ENCODE data around the gene CCDC188.

CCDC188 gene

DNA sequence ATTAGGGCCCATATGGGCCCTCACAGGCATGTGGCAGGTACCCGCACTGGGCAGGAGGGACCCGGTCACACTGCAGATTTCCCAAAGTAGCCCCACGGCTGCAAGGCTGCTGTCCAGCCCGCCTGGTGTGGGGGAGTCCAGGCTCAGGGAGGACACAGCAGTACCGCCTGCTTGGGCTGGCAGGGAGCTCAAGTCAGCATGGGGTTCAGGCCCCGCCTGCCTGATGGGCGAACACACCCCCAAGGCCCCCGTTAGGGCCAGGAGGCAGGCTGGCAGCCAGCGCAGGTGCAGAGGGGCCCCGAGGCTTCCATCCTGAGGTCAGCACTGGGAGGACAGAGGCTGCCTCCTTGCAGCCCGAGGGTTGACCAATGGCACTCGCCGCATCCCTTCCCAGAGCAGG lies 13.7 kb downstream of the CCDC188 start:
- Histone ChIP-seq H3K27me3 (ENCODE audit: insufficient read depth, poor library complexity, severe bottlenecking) (peaks cover 8% of the 10 kb centered on the region), H3K4me3 (replicated peaks; ENCODE audit: insufficient read depth, low read length) (no peak overlapping the region), H3K27ac (replicated peaks) (no peak overlapping the region)
- no peak for DNase-seq (ENCODE audit: low read depth in 1 of 2, low spot score in 1 of 2)
- no peak for TF ChIP-seq POLR2AphosphoS5 (IDR thresholded peaks at IDR 0.05; ENCODE audit: low read depth)

DNA sequence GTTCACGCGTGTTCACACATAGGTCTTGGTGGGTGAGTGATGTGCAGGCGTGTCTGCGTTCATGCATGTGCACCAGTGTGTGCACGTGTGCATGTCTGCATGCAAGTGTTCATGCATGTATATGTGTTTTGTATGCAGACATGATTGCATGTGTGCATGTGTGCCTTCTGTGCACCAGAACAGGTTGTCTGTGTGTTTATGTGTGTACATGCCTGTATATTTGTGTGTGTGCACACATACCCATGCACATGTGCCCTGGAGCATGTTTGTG lies 14.3 kb downstream of the CCDC188 start:
- Histone ChIP-seq H3K4me3 (replicated peaks; ENCODE audit: insufficient read depth, low read length) (no peak overlapping the region), H3K27ac (replicated peaks) (no peak overlapping the region), H3K27me3 (ENCODE audit: insufficient read depth, poor library complexity, severe bottlenecking) (peaks cover 9% of the 10 kb centered on the region)
- TF ChIP-seq SPI1 (IDR thresholded peaks at IDR 0.05; ENCODE audit: borderline replicate concordance, low read depth) (no peak), POLR2AphosphoS5 (IDR thresholded peaks at IDR 0.05; ENCODE audit: low read depth) (no peak), GABPA (IDR thresholded peaks at IDR 0.05; ENCODE audit: low read depth) (no peak)
- TF ChIP-seq, protein P1, sequence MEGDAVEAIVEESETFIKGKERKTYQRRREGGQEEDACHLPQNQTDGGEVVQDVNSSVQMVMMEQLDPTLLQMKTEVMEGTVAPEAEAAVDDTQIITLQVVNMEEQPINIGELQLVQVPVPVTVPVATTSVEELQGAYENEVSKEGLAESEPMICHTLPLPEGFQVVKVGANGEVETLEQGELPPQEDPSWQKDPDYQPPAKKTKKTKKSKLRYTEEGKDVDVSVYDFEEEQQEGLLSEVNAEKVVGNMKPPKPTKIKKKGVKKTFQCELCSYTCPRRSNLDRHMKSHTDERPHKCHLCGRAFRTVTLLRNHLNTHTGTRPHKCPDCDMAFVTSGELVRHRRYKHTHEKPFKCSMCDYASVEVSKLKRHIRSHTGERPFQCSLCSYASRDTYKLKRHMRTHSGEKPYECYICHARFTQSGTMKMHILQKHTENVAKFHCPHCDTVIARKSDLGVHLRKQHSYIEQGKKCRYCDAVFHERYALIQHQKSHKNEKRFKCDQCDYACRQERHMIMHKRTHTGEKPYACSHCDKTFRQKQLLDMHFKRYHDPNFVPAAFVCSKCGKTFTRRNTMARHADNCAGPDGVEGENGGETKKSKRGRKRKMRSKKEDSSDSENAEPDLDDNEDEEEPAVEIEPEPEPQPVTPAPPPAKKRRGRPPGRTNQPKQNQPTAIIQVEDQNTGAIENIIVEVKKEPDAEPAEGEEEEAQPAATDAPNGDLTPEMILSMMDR (IDR thresholded peaks at IDR 0.05; ENCODE audit: insufficient read depth, low read length), result no peak
- TF ChIP-seq, protein P2, sequence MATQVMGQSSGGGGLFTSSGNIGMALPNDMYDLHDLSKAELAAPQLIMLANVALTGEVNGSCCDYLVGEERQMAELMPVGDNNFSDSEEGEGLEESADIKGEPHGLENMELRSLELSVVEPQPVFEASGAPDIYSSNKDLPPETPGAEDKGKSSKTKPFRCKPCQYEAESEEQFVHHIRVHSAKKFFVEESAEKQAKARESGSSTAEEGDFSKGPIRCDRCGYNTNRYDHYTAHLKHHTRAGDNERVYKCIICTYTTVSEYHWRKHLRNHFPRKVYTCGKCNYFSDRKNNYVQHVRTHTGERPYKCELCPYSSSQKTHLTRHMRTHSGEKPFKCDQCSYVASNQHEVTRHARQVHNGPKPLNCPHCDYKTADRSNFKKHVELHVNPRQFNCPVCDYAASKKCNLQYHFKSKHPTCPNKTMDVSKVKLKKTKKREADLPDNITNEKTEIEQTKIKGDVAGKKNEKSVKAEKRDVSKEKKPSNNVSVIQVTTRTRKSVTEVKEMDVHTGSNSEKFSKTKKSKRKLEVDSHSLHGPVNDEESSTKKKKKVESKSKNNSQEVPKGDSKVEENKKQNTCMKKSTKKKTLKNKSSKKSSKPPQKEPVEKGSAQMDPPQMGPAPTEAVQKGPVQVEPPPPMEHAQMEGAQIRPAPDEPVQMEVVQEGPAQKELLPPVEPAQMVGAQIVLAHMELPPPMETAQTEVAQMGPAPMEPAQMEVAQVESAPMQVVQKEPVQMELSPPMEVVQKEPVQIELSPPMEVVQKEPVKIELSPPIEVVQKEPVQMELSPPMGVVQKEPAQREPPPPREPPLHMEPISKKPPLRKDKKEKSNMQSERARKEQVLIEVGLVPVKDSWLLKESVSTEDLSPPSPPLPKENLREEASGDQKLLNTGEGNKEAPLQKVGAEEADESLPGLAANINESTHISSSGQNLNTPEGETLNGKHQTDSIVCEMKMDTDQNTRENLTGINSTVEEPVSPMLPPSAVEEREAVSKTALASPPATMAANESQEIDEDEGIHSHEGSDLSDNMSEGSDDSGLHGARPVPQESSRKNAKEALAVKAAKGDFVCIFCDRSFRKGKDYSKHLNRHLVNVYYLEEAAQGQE (IDR thresholded peaks at IDR 0.05; ENCODE audit: insufficient replicate concordance, low read depth), result no peak
- DNase-seq (ENCODE audit: low read depth in 1 of 2, low spot score in 1 of 2), result no peak

DNA sequence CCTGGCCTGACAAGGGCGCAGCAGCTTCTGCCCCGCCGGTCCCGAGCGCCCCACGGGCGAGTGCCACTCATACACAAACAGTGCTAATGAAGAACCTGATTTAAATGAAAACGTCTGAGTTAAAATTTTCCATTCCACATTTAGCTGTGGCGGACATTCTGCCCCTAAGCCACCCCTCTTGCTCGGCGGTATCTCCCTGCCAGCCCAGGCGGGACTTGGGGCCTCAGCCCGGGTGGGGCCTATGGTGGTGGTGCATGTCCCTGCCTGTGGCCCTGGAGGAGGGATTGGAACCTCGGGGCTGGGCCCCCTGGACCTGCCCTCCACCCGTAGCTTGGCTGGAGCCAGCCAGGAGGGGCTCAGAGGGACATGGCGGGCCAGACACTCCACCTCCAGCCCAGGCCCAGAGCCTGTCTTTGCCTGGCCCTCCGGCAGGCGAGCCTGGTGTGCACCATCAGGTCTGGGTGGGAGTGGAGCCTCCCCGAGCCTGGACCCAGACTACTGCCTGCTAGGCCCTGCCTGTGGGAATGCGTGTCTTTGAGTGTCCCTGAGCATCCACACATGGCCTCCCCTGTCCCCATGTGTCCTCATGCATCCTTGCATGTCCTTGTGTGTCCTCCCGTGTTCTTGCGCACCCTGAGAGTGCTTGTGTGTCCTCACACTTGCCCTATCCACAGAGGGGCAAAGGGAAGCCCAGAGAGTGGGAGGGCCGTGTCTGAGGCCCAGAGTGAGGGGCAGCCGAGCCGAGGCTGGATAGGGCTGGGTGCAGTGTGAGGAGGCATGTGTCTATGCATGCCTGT lies 14.9 kb downstream of the CCDC188 start:
- H3K27me3 ChIP-seq (ENCODE audit: insufficient read depth, poor library complexity, severe bottlenecking), result peaks cover 12% of the 10 kb centered on the region
- DNase-seq (ENCODE audit: low read depth in 1 of 2, low spot score in 1 of 2), result no peak
- no peak overlapping the region for H3K4me3 ChIP-seq (replicated peaks; ENCODE audit: insufficient read depth, low read length)
- TF ChIP-seq POLR2AphosphoS5 (IDR thresholded peaks at IDR 0.05; ENCODE audit: low read depth), result no peak
- TF ChIP-seq SPI1 (IDR thresholded peaks at IDR 0.05; ENCODE audit: borderline replicate concordance, low read depth), result no peak
- TF ChIP-seq, protein P1 (IDR thresholded peaks at IDR 0.05; ENCODE audit: insufficient read depth, low read length), result no peak
- TF ChIP-seq GABPA (IDR thresholded peaks at IDR 0.05; ENCODE audit: low read depth), result no peak
- TF ChIP-seq, protein P2 (IDR thresholded peaks at IDR 0.05; ENCODE audit: insufficient replicate concordance, low read depth), result no peak
- no peak overlapping the region for H3K27ac ChIP-seq (replicated peaks)

DNA sequence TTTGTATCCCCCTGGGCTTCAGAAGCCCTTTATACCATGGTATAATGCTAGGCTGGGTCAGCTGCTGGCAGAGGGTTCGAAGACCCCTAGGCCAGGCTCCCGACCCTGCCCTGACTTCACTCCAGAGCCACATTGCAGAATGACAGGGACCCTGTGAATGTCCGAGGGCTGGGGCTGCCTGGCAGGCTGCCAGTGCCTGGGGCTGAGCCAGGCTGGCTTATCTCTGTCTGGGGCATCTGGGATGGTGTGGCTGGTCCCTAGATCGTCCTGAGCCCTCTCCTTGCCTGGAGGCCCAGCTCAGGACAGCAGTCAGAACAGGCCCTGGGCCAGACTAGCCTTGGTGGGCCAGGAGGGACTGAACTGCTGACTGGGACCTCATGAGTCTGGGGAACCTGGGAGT lies 15.6 kb downstream of the CCDC188 start:
- no peak overlapping the region for H3K4me3 ChIP-seq (replicated peaks; ENCODE audit: insufficient read depth, low read length)
- H3K27ac ChIP-seq (replicated peaks), result no peak overlapping the region
- TF ChIP-seq SPI1 (IDR thresholded peaks at IDR 0.05; ENCODE audit: borderline replicate concordance, low read depth), result no peak
- TF ChIP-seq GABPA (IDR thresholded peaks at IDR 0.05; ENCODE audit: low read depth), result no peak
- TF ChIP-seq POLR2AphosphoS5 (IDR thresholded peaks at IDR 0.05; ENCODE audit: low read depth), result no peak
- TF ChIP-seq, protein P1 (IDR thresholded peaks at IDR 0.05; ENCODE audit: insufficient read depth, low read length), result no peak
- TF ChIP-seq, protein P2 (IDR thresholded peaks at IDR 0.05; ENCODE audit: insufficient replicate concordance, low read depth), result no peak
- no peak for DNase-seq (ENCODE audit: low read depth in 1 of 2, low spot score in 1 of 2)
- peaks cover 20% of the 10 kb centered on the region for H3K27me3 ChIP-seq (ENCODE audit: insufficient read depth, poor library complexity, severe bottlenecking)
